ENCODE data around the gene PSRC1. TPM values are rescaled to one million over a fixed set of nuclear protein-coding genes. Genes with fewer than 3 reads are reported as not detected.

Gene PSRC1
- total RNA-seq, 2 experiments from 2014 or later, result 7.3 to 7.5 TPM

DNA sequence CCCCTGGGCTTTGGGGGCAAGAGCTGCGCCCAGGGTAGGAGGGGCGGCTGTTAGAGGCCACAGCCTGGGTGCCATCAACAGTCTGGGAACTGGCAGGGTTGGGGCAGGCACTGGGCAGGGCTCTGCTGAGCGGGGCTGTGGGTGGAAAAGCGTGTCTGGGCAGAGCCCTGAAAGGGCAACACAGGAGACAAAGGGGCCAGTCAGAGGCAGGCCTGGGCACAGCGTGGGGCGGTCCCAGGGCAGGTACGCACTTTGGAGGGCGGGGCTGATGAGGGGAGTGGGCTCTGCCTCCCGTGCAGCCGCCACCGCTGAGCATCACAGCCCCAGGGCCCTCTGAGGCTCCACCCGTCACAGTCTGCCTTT is 19.7 kb downstream of the PSRC1 start:
- CTCF ChIA-PET, result interaction anchor here (1.6 to 6.4 kb wide), 3 partner anchors 15 to 269 kb away, joined by 5 to 24 read pairs (median 14); no protein-coding TSS in a partner anchor
- POLR2A ChIA-PET, result no interaction called here

GRCh38 chr1:109262231-109263055 is 20.5 kb downstream of the PSRC1 start:
- POLR2A ChIA-PET, result interaction anchor here (0.6 kb wide), 1 partner anchor 18 kb away, joined by 3 read pairs; no protein-coding TSS in a partner anchor
- CTCF ChIA-PET, result interaction anchor here (1.6 to 6.4 kb wide), 2 partner anchors 16 to 270 kb away, joined by 5 to 24 read pairs; no protein-coding TSS in a partner anchor

DNA sequence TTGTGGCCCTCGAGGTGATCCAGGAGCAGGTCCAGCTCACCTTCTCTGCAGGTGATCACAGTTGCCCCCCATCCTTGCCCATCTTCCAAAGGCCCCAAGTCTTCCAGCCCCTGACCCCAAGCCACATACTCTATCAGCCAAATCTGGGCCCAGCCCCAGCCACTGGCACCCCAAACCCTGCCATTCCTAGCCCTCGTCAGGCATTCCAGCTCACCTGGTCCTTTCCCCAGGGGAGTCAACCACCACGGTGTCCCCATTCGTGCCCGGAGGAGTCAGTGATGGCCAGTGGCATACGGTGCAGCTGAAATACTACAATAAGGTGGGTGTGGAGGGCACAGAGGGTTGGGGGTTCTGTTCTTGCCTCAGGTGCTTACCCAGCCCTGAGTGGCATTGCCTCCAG is 21.4 kb downstream of the PSRC1 start:
- POLR2A ChIA-PET, result no interaction called here
- CTCF ChIA-PET, result interaction anchor here (1.6 kb wide), 1 partner anchor 271 kb away, joined by 5 read pairs; no protein-coding TSS in a partner anchor

- ChIA-PET POLR2A (no interaction called here), CTCF (no interaction called here)
Observed at GRCh38 chr1:109261006-109261405, 21.9 kb downstream of the PSRC1 start.

DNA sequence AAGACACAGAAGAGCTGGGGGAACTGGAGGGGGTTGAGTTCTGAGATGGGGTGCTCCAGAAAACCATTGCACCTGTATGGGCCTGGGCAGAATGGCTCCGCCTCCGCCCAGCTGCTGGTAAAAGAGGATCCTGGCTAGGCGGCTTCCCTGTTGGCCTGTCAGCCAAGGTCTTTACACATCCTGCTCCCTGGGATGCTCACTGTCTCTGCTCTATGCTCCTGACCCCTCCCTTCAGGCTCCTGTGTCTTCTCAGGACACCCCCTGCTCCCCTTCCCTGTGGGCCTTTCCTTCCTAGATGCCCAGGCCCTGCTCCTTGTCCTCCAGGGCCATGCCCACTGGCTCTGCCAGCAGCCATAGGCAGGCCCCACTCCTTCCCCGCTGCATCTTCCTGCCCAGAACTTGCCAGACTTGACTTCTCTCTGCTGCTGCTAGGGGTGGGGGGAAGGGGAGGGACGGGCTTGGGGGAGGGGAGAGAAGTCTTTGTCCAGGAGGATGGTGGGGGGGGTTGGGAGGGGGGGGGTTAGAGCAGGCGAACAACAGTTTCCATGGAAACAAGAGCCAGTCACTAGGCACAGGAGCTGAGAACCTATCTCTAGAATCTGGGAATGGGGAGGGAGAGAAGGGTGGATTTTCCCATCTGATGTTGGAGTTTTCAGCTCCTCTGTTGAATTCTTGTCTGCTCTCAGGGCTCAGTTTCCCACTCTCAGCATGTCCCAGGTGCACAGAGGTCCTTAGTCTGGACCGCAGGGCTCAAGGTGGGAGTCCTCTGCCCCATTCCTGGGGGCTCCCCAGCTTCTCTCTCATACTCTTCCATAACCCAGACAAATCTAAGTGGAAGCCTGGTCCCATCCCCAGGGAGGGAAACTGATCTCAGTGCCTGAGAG is 23.0 kb downstream of the PSRC1 start:
- ChIA-PET POLR2A (no interaction called here), CTCF (no interaction called here)

- CTCF ChIA-PET, result no interaction called here
- POLR2A ChIA-PET, result no interaction called here
Observed at GRCh38 chr1:109258481-109259466, 24.2 kb downstream of the PSRC1 start.

- CTCF ChIA-PET, result interaction anchor here (0.9 kb wide), 1 partner anchor 274 kb away, joined by 5 read pairs; no protein-coding TSS in a partner anchor
- POLR2A ChIA-PET, result interaction anchor here (0.8 kb wide), 1 partner anchor 11 kb away, joined by 3 read pairs; no protein-coding TSS in a partner anchor
Observed at GRCh38 chr1:109257682-109258421, 25.1 kb downstream of the PSRC1 start.

DNA sequence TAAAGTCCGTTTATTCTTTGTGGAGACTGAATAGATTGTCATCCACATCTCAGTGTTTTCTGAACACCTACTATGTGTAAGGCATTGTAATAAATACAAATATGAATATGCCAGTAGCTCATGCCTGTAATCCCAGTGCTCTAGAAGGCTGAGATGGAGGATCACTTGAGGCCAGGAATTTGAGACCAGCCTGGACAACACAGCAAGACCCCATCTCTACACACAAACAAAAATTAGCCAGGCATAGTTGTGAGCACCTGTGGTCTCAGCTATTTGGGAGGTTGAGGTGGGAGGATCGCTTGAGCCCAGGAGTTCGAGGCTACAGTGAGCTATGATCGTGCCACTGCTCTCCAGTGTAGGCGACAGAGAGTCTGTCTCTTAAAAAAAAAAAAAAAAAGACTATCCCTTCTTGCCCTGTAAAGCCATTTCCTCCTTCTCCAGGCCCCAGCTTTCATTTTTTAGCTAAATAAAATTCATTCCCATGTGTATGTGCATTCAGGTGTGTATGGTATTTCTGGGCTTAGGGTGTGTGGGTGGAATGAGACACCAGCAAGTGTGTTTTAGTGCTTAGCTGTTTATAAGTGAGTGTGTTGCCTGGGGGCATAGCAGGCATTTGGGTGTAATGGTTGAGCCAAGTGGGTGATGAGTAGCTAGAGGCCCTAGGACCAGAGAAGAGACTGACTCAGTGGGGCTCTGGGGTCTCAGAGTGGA is 25.8 kb downstream of the PSRC1 start:
- CTCF ChIA-PET, result interaction anchor here (0.9 kb wide), 1 partner anchor 275 kb away, joined by 5 read pairs; no protein-coding TSS in a partner anchor
- POLR2A ChIA-PET, result interaction anchor here (0.8 kb wide), 1 partner anchor 10 kb away, joined by 3 read pairs; no protein-coding TSS in a partner anchor

DNA sequence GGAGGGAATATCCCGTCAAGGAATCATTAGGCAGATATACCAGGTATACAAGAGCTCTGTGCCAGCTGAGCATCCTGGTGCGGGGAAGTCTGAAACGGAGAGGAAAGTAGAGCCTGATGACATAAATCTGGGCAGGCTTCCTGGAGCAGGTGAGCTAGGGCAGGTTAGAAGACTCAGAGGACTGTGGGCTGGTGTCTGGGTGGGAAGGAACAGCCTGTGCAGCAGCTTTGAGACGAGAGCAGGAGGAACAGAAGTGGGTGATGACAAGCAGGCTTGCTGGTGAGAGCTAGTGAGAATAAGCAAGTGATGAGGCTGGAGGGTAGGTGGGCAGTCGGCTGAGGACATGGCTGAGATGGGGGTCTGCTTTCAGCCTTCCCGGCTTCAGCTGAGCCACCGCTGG is 26.9 kb downstream of the PSRC1 start:
- CTCF ChIA-PET, result no interaction called here
- POLR2A ChIA-PET, result no interaction called here

DNA sequence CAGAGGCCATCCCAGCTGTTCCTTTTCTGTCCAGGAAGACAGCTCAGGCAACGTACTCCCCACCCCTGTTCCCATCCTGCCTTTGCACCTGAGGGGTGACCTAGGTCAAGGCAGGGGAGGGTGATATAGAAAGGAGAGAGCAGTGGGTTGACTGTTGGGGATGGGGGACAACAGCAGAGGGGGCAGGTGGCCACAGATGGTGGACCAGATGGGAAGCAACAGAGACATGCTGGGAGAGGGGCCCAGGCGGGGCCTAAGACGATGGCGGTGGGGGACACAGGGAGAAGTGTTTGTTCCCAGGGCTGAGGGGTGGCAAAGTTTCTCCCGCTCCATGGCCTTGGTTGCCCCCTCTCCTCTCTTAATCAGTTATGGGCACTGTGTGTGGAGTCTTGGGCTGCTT is 27.3 kb downstream of the PSRC1 start:
- ChIA-PET CTCF (no interaction called here), POLR2A (no interaction called here)

DNA sequence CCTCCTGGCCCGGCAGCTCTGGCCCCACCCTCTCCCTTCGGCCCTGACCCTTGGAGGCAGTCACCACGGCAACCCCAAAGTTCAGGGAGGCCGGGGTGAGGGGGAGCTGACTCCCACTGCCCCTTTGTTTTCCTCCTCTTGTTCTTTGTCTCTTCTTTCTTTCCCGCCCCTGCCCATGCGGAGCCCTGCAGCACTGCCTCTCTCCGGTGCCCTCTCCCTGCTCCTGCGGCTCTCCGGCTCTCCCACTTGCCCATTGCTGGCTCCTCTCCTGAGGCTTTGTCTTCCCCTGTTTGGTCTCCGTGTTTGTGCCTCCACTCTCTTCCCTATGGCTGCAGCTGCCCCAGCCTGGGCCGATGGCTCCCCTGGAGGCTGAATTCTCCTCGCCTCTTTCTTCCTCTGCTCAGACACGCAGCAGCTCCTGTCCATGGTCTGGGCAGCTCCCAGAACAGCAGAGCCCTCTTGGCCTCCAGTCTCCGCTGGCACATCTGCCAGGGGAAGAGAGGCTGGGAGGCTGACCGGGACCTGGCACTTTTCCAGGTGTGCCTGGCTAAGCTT is 27.8 kb downstream of the PSRC1 start:
- ChIA-PET POLR2A (no interaction called here), CTCF (no interaction called here)

GRCh38 chr1:109254621-109255096 is 28.3 kb downstream of the PSRC1 start:
- ChIA-PET CTCF (interaction anchor here (1.2 to 1.4 kb wide), 2 partner anchors 29 to 146 kb away, joined by 3 to 7 read pairs; no protein-coding TSS in a partner anchor), POLR2A (no interaction called here)

- POLR2A ChIA-PET, result interaction anchor here (0.6 kb wide), 1 partner anchor 36 kb away, joined by 8 read pairs; no protein-coding TSS in a partner anchor
- CTCF ChIA-PET, result interaction anchor here (1.2 to 1.5 kb wide), 3 partner anchors 23 to 146 kb away, joined by 3 to 7 read pairs (median 6); no protein-coding TSS in a partner anchor
Observed at GRCh38 chr1:109253803-109254620, 28.9 kb downstream of the PSRC1 start.

- POLR2A ChIA-PET, result no interaction called here
- CTCF ChIA-PET, result interaction anchor here (1.2 to 1.5 kb wide), 4 partner anchors 24 to 147 kb away, joined by 3 to 7 read pairs (median 4); no protein-coding TSS in a partner anchor
Observed at GRCh38 chr1:109252893-109253802, 29.8 kb downstream of the PSRC1 start.
